ENCODE results near the gene SLC6A6. TPM values are rescaled to one million over a fixed set of nuclear protein-coding genes. Genes with fewer than 3 reads are reported as not detected.

SLC6A6 gene
- total RNA-seq, 2 donors from 2014 or later: 81.5 to 85.9 TPM

DNA sequence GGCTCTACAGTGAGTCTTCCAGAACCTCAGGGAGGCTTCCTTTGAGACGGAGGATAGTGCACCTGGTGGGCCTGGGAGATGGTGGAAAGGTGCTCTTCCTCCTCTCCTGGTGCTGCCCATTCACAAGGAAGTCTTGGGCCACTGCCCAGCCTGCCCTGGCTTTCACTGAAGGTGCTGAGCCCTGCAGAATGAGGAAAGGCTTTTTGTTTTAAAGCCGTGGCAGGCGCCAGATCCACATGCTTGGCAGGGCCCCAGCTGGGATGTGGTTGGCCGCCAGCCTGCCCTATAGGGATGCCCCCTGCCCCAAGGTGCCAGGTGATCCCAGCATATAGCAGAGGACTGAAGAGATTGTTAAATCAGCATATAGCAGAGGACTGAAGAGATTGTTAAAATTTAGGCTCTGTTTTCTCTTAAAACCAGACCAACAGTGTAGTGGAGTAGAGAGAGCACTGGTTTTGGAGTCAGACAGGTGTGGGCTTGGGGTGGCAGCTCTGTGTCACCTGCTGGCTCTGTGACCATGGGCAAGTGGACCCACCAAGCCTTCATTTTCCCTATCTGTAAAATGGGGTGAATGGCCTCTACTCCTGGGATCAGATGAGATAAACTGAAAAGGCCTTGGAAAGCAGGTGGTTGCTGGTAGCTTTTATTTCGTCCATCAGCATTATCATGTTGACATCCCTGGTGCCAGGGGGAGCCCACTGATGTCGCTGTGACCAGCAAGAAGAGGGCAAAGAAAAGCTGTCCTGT lies 53.3 kb downstream of the SLC6A6 start:
- DNase-seq (ENCODE audit: low spot score): no peak
- Histone ChIP-seq H3K4me3 (no peak overlapping the region), H3K9me3 (no peaks in the 10 kb centered on the region), H3K27me3 (no peaks in the 10 kb centered on the region), H3K4me1 (peaks cover 0 to 78% of the 10 kb centered on the region in 2 donors), H3K27ac (peak overlapping the region in 1 of 2 donors; percentile 31), H3K36me3 (peaks cover 20% of the 10 kb centered on the region)
- TF ChIP-seq, protein P1, sequence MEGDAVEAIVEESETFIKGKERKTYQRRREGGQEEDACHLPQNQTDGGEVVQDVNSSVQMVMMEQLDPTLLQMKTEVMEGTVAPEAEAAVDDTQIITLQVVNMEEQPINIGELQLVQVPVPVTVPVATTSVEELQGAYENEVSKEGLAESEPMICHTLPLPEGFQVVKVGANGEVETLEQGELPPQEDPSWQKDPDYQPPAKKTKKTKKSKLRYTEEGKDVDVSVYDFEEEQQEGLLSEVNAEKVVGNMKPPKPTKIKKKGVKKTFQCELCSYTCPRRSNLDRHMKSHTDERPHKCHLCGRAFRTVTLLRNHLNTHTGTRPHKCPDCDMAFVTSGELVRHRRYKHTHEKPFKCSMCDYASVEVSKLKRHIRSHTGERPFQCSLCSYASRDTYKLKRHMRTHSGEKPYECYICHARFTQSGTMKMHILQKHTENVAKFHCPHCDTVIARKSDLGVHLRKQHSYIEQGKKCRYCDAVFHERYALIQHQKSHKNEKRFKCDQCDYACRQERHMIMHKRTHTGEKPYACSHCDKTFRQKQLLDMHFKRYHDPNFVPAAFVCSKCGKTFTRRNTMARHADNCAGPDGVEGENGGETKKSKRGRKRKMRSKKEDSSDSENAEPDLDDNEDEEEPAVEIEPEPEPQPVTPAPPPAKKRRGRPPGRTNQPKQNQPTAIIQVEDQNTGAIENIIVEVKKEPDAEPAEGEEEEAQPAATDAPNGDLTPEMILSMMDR (IDR thresholded peaks at IDR 0.05): no peak

DNA sequence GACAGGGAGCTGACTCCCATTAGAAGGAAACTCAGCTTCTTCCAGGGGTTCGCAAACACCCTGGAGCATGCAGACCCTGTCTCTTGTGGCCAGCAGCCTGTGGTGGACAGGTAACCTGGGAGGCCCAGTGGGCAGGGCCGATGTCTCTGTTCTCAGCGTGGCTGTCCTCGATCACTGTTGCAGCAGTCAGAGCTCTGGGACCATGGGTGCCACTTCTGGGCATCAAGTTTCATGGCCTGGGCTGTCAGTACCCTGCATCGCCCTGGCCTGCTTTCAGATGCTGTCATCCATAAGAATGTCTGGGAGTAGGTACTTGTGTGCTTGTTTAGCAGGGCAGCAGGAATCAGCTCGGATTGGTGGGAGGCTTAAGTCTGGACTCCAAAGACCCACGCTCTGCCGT lies 54.4 kb downstream of the SLC6A6 start:
- TF ChIP-seq, protein P1 (IDR thresholded peaks at IDR 0.05): no peak
- no peaks in the 10 kb centered on the region for H3K27me3 ChIP-seq
- H3K36me3 ChIP-seq: peaks cover 20% of the 10 kb centered on the region
- DNase-seq (ENCODE audit: low spot score): no peak
- no peak overlapping the region for H3K4me3 ChIP-seq
- no peak overlapping the region for H3K27ac ChIP-seq
- peaks cover 0 to 81% of the 10 kb centered on the region in 2 donors for H3K4me1 ChIP-seq
- no peaks in the 10 kb centered on the region for H3K9me3 ChIP-seq

DNA sequence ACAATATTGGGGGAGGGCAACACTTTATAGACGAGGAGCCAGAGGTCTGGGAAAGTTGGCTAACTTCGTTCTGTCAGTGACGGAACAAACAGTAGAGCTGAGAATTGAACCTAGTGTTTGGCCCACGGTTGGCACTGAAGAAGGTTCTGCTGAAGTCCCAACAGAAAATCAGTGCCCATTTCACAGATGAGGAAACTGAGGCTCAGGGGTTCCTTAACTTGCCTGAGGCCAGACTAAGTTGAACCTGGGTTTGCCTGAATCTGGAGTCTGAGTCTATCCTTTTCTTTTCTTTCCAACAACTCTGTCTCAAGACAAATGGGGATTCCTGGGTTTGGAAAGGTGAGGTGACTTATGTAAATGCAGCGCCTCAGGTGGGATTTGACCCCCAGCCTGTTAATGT lies 55.1 kb downstream of the SLC6A6 start:
- TF ChIP-seq, protein P1 (IDR thresholded peaks at IDR 0.05): no peak
- H3K4me1 ChIP-seq: peaks cover 0 to 78% of the 10 kb centered on the region in 2 donors
- no peak for DNase-seq (ENCODE audit: low spot score)
- peaks cover 23% of the 10 kb centered on the region for H3K36me3 ChIP-seq
- H3K27me3 ChIP-seq: no peaks in the 10 kb centered on the region
- no peaks in the 10 kb centered on the region for H3K9me3 ChIP-seq
- H3K27ac ChIP-seq: no peak overlapping the region
- H3K4me3 ChIP-seq: no peak overlapping the region

DNA sequence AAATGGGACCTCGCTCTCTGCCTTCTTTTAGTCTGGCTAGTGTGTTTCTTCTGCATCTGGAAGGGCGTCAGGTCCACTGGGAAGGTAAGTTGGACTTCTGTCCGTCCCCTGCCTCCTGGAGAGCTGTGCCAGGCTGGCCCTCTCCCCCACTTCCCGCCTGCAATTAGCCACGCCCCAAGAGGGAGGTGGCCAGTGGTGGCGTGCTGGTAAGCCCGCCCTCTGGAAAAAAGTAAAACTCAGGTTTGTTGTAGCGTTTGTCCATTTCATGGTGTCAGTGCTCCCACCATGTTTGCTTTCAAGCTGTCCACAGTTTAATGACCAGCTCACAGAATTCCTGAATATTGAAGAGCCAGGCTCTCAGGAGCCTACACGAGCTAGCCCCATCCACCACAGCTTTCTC lies 55.6 kb downstream of the SLC6A6 start:
- H3K4me1 ChIP-seq: peaks cover 0 to 73% of the 10 kb centered on the region in 2 donors
- no peak for DNase-seq (ENCODE audit: low spot score)
- peak overlapping the region in 1 of 2 donors; percentile 3 for H3K27ac ChIP-seq
- no peaks in the 10 kb centered on the region for H3K27me3 ChIP-seq
- TF ChIP-seq, protein P1 (IDR thresholded peaks at IDR 0.05): no peak
- no peak overlapping the region for H3K4me3 ChIP-seq
- H3K9me3 ChIP-seq: no peaks in the 10 kb centered on the region
- peaks cover 28% of the 10 kb centered on the region for H3K36me3 ChIP-seq

DNA sequence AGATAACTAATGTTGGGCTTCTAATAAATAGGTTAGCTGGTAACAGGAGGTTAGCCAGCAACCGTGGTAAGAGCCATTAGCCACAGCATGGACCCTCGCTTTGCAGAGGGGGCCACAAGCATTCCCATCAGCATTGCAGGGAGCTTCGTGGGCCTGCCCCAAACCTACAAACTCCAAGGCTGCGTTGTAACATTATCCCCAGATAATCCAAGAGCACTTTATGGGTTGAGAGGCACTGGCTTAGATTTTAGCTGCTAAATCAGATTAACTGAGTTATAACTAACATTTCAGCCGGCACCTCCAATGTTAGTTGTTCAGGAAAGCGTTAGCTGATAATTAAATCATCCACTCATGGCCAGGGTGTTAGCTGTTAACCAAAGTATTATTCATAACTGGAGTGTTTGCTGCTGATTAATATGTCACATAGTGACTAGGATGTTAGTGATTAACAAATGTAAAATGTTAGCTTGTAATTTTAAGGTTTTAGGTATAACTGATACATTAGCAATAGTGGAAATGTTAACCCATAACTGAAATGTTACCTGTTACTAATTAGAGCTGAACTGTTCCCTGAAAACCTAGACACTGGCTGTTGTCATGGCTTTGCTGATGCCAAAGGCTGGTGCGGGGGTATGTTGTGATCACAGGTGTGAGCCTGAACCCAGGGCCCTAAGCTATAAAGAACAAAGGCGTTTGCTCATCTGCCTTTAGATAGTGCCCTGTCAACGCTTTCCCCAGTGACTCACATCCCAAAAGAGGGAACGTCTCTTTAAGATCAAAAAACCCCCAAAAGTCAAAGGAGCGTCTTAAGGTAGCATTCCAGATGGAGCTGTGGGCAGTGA lies 56.2 kb downstream of the SLC6A6 start:
- Histone ChIP-seq H3K4me1 (peaks cover 0 to 67% of the 10 kb centered on the region in 2 donors), H3K4me3 (no peak overlapping the region), H3K27ac (peak overlapping the region in 1 of 2 donors; percentile 3), H3K9me3 (no peaks in the 10 kb centered on the region), H3K27me3 (no peaks in the 10 kb centered on the region), H3K36me3 (peaks cover 34% of the 10 kb centered on the region)
- TF ChIP-seq, protein P1 (IDR thresholded peaks at IDR 0.05): no peak
- no peak for DNase-seq (ENCODE audit: low spot score)

All from right atrium auricular region (tissue), 2 donors.